Measurements from ENCODE around the gene ATAD2B.
"Not testable (repeated sequence)": the region's sequence is repeated elsewhere in the genome, so short reads cannot be mapped to it uniquely, and the experiment has no call there.

- not testable (repeated sequence) for TF ChIP-seq CTCF (IDR thresholded peaks at IDR 0.05 in 4 of 5, conservative IDR thresholded peaks at IDR 0.05 in 1 of 5); POLR2A (IDR thresholded peaks at IDR 0.05)
Observed at GRCh38 chr2:23723029-23723428, 203.9 kb downstream of the ATAD2B start.

Measured in gastrocnemius medialis (tissue), 4 donors.